Activated CD4-positive, alpha-beta T cell treated with anti-CD3 and anti-CD28 coated beads, Interleukin-2, amount 50 U/mL, for 4 hours (primary cell): ENCODE measurements around the gene IQCF6.
"Not testable (repeated sequence)": the region's sequence is repeated elsewhere in the genome, so short reads cannot be mapped to it uniquely, and the experiment has no call there.

ENCODE experiments used
- DNase-seq, 2 experiments: peaks; one replicate each; pipeline ENCODE4 v3.0.0-alpha.2; 2020

IQCF6 gene

GRCh38 chr3:51779137-51779536 is at the start of gene IQCF6:
TSS of gene IQCF6 (minus strand) at chr3:51779237. CDS start at chr3:51779224, 13 bp downstream.
- DNase-seq: no peak

GRCh38 chr3:51828297-51828696 is 49.3 kb upstream of the IQCF6 start:
- DNase-seq: no peak

- DNase-seq: no peak
Observed at GRCh38 chr3:51819709-51820406, 40.8 kb upstream of the IQCF6 start.

- no peak for DNase-seq
Observed at GRCh38 chr3:51819151-51819550, 40.1 kb upstream of the IQCF6 start.

- no peak for DNase-seq
Observed at GRCh38 chr3:51817375-51817774, 38.3 kb upstream of the IQCF6 start.

- DNase-seq: no peak
Observed at GRCh38 chr3:51816723-51817122, 37.7 kb upstream of the IQCF6 start.

GRCh38 chr3:51815614-51816013 is 36.6 kb upstream of the IQCF6 start:
- no peak for DNase-seq

- DNase-seq: no peak
Observed at GRCh38 chr3:51814034-51814433, 35.0 kb upstream of the IQCF6 start.

GRCh38 chr3:51813539-51813938 is 34.5 kb upstream of the IQCF6 start:
- no peak for DNase-seq

GRCh38 chr3:51808934-51809333 is 29.9 kb upstream of the IQCF6 start:
- no peak for DNase-seq

GRCh38 chr3:51802106-51802703 is 23.2 kb upstream of the IQCF6 start:
- no peak for DNase-seq

- no peak for DNase-seq
Observed at GRCh38 chr3:51800750-51801125, 21.7 kb upstream of the IQCF6 start.

- DNase-seq: no peak
Observed at GRCh38 chr3:51799879-51800749, 21.1 kb upstream of the IQCF6 start.

GRCh38 chr3:51798411-51798963 is 19.4 kb upstream of the IQCF6 start:
- DNase-seq: no peak

GRCh38 chr3:51796854-51797253 is 17.8 kb upstream of the IQCF6 start:
- no peak for DNase-seq

GRCh38 chr3:51794206-51794605 is 15.2 kb upstream of the IQCF6 start:
- DNase-seq: no peak

- no peak for DNase-seq
Observed at GRCh38 chr3:51792206-51792605, 13.2 kb upstream of the IQCF6 start.

GRCh38 chr3:51789437-51789836 is 10.4 kb upstream of the IQCF6 start:
- no peak for DNase-seq

- not testable (repeated sequence) for DNase-seq
Observed at GRCh38 chr3:51787576-51787975, 8.5 kb upstream of the IQCF6 start.

GRCh38 chr3:51786267-51786666 is 7.2 kb upstream of the IQCF6 start:
- no peak for DNase-seq

GRCh38 chr3:51778554-51778953 is 483 bp downstream of the IQCF6 start:
- no peak for DNase-seq

- DNase-seq: no peak
Observed at GRCh38 chr3:51777985-51778384, 1.1 kb downstream of the IQCF6 start.

GRCh38 chr3:51773529-51774056 is 5.4 kb downstream of the IQCF6 start:
- DNase-seq: no peak
